ENCODE data around the gene TOMM20.

The TOMM20 gene

DNA sequence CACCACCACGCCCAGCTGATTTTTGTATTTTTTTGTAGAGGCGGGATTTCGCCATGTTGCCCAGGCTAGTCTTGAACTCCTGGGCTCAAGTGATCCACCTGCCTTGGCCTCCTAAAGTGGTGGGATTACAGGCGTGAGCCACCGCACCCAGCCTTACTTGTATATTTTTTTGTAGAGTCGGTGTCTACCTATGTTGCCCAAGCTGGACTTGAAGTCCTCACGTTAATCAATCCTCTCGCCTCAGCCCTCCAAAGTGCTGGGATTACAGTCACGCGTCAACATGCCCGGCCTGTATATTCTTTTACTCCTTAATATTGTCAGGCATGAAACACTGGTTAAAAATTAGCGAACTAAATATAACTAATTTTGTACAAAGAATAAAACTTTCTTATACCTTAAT, 5.5 kb upstream of the TOMM20 start:
- DNase-seq (ENCODE audit: low spot score) = no peak

DNA sequence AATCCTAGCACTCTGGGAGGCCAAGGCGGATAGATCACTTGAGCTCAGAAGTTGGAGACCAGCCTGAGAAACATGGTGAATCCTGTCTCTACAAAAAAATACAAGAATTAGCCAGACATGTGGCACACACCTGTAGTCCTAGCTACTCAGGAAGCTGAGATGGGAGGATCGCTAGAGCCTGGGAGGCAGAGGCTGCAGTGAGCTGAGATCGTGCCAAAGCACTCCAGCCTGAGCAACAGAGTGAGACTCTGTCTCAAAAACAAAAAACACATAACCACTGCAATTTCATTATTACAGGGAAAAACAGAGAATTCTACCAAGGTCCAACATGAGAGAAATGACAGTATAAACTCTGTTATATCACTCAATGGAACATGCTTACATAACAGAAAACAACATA, 4.4 kb upstream of the TOMM20 start:
- DNase-seq (ENCODE audit: low spot score) = no peak

- no peak for DNase-seq (ENCODE audit: low spot score)
Observed at GRCh38 chr1:235131961-235132360, 3.3 kb upstream of the TOMM20 start.

DNA sequence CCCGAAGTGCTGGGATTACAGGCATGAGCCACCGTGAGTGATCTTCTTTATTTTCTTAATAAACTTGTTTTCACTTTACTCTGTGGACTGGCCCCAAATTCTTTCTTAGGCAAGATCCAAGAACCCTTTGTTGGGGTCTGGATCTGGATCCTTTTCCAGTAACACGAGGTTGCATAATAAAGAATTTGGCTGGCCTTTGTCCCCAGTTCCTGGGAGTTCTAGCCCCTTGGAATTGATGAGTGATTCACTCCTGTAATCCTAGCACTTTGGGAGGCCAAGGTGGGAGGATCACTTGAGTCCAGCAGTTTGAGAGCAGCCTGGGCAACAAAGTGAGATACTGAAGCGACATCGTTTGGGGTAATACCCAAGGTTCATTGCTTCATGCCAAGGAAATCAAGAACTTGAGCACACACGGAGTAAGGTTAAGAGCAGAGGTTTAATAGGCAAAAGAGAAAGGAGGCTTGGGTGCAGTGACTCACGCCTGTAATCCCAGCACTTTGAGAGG, 2.2 kb upstream of the TOMM20 start:
- DNase-seq (ENCODE audit: low spot score) = no peak

DNA sequence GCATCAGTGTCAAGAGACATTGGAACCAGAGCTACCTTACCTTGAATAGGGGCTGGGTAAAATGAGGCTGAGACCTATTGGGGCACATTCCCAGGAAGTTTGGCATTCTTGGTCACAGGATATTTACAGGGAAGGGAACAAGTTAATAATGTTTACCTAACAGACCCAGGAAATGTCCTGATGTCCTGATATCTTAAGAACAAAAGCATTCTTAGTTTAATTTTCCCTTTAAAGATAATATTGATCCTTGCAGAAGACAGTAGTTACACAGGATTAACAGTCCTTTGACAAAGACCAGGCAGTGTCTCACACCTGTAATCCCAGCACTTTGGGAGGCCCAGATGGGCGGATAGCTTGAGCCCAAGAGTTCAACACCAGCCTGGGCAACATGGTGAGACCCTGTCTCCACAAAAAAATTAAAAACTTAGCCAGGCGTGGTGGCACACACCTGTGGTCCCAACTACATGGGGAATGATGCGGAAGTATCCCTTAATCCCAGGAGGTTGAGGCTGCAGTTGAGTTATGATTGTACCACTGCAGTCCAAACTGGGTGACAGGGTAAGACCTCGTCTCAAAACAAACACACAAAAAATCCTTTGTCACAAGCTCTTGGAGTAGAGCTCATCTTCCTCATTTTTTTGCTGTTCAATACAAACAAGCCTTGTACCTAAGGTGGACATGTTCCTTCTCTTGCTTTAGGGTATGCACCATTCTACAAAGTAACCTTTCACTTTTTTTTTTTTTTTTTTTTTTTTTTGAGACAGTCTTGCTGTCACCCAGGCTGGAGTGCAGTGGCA, 1.3 kb upstream of the TOMM20 start:
- DNase-seq (ENCODE audit: low spot score) = no peak

GRCh38 chr1:235127732-235128455, 743 bp downstream of the TOMM20 start:
- DNase-seq (ENCODE audit: low spot score) = peak; percentile 22

DNA sequence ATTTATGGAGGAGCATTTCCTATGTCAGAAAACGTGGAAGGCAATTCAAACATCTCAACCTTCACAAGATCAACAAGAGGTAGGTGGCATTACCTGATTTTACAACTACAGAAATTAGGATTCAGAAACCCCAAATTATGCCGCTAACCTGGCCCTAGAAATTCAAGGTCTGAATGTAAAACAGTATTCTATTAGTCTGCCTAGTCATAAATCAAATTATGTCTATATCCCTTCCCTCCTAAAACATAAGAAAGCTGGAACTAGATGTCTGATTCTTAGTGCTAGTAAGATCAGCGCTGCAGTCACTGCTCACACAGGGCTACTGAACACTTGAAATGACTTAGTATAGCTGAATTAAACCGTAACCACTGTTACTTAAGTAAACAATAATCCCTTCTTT, 1.4 kb downstream of the TOMM20 start:
- DNase-seq (ENCODE audit: low spot score) = no peak

DNA sequence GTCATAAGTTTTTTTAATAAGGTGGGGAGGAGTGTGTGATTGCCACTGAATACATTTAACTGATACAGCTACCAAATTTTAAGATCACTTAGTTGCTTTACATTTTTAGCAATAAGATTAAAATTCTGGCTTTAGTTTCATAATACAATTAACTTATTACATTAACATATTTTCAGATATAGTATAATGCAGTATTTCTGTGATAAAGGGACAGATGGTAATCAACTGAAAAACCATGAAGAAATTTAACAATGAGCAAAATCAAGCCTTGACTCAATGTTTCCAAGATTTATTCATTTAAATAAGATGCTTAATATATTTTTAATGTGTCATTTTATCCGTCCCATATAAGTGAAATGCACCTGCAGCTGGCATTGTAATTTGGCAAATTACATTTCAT, 4.0 kb downstream of the TOMM20 start:
- no peak for DNase-seq (ENCODE audit: low spot score)

DNA sequence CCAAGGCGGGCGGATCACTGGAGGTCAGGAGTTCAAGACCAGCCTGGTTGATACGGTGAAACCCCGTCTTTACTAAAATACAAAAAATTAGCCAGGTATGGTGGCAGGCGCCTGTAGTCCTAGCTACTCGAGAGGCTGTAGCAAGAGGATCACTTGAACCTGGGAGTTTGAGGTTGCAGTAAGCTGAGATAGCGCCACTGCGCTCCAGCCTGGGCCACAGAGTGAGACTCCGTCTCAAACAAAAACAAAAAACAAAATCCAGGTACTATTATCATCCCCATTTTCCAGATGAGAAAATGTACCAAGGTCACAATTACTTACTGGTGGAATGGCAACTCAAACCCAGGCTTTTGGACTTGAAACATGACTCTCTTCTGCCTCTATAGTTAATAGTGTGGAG, 4.5 kb downstream of the TOMM20 start:
- no peak for DNase-seq (ENCODE audit: low spot score)

GRCh38 chr1:235122348-235122747, 6.3 kb downstream of the TOMM20 start:
- no peak for DNase-seq (ENCODE audit: low spot score)

GRCh38 chr1:235113183-235113917, 15.3 kb downstream of the TOMM20 start:
- DNase-seq (ENCODE audit: low spot score) = no peak

DNA sequence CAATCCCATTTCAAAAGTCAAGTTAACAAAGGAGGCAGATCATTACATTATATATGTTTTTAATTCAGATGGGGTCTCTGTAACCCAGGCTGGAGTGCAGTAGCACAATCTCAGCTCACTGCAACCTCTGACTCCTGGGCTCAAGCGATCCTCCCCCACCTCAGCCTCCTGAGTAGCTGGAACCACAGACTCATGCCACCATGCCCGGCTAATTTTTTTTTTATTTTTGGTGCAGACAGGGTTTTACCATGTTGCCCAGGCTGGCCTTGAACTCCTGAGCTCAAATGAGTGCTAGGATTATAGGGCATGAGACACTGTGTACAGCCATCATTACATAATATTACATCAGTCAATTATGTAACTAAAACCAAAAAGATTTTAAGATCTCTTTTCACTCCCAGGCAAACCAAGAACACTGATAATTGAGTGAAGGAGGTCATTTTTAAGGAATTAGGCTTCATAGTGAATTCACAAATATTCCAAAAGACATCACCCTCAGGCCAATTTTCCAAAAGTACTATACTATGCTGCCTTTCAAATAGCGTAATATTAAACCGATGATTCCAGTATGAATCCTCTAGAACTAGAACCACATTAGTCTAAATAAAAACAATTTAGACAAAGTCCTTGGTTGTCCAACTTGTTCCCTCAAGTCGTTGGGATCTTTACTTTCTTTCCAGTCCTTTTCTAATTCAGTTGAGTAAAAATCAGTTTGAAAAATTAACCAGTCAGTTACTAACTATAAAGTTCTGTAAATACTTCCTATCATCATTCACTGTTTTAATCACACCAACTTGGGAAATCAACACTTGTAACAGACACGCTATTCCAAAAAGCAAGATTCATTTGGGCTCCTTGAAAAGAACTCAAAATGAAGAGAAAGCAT, 16.1 kb downstream of the TOMM20 start:
- DNase-seq (ENCODE audit: low spot score) = no peak

- no peak for DNase-seq (ENCODE audit: low spot score)
Observed at GRCh38 chr1:235111107-235111506, 17.5 kb downstream of the TOMM20 start.

- DNase-seq (ENCODE audit: low spot score) = no peak
Observed at GRCh38 chr1:235108876-235109275, 19.8 kb downstream of the TOMM20 start.

DNA sequence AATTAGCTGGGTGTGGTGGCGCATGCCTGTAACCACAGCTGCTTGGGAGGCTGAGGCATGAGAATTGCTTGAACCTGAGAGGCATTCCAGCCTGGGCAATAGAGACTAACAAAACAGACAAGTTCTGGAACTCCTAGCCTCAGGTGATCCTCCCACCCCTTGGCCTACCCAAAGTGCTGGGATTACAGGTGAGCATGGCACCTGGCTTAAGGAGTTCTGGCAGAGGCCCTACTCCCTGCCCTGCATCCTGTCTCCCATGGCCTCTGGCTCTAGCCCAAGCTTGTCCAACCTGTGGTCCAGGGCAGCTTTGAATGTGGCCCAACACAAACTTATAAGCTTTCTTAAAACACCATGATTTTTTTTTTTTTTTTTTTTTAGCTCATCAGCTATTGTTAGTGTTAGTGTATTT, 20.4 kb downstream of the TOMM20 start:
- no peak for DNase-seq (ENCODE audit: low spot score)

- no peak for DNase-seq (ENCODE audit: low spot score)
Observed at GRCh38 chr1:235107368-235108184, 21.1 kb downstream of the TOMM20 start.

- DNase-seq (ENCODE audit: low spot score) = no peak
Observed at GRCh38 chr1:235106457-235106856, 22.2 kb downstream of the TOMM20 start.

DNA sequence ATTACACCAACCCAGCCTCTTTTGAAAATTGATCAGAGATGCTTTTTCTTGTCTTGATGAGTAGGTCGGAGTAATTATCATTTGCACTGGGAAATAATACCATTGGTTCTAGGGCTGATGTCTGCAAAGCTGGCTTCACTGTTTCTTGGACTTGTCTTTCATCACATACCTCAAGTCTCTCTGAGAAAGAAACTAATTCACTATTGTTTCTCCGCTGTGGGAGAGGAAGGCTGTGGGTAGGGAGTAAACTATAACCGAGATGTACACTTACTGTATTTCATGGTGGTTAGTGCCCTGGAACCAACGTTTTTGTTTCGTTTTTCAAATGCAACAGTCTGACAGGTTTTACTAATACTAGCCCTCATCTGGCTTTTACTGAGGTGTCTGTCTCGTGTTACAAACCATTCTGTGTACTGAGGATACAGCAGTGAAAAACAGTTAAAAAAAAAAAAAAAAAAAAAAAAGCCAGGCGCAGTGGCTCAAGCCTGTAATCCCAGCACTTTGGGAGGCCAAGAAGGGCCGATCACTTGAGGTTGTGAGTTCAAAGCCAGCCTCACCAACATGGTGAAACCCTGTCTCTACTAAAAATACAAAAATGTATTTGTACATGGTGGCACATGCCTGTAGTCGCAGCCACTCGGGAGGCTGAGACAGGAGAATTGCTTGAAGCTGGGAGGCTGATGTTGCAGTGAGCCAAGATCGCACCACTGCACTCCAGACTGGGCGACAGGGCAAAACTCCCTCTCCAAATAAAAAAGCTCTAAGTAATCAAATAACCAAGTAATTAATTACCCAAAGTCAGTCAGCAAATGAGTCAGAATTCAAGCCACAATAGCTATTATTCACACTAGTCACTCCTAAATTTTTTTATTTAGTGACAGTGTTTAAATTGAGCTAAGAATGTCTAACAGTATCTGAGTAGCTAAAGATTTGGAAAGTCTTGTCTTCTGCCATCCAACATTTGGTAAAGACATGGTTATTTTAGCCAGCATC, 23.3 kb downstream of the TOMM20 start:
- no peak for DNase-seq (ENCODE audit: low spot score)

DNA sequence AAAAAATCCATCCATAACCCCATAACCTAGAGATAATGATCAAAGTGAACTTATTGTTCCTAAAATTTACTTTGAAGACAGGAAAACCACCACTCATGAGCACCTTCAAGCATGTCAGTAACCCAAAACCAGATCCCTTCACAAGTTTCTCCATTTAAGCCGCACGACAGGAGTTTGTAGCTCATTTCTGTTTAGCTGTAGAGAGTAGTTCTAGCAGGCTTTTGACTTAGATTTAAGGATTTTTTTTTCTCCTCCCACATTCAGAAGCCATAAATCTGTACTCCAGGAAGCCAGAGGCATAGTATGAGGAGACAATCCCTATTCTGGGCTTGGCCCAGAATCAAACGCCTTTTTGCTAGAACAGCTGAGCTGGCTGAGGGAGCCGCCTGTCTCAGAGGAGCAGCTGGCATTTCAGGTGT, 25.6 kb downstream of the TOMM20 start:
- DNase-seq (ENCODE audit: low spot score) = peak; percentile 72

DNA sequence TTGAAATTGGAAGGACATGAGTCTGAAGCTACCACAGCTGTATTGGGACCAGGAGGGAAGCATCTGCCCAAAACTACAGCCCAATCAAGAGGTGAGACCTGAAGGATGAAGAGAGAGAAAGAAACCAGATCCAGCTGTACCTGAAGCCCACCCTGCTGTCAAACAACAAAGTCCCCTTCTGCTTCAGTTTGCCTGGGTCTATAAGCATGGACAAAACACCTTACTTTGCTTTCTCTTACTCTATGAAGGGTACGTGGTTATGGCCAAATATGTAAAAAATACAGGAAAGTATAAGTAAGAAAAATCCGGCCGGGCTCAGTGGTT, 26.4 kb downstream of the TOMM20 start:
- no peak for DNase-seq (ENCODE audit: low spot score)
